Upper lobe of left lung (tissue), 4 donors: ENCODE results near the gene LIPC.

Source experiments
- EP300 ChIP-seq, 4 donors: sonication (generic); formaldehyde crosslinking; IDR thresholded peaks; one replicate each; pipeline ENCODE4 v1.5.1; 2017; ENCODE audit warnings: antibody characterized with exemption in 4 of 4, control low read depth in 2 of 4
- POLR2A ChIP-seq, 4 donors: fragments of 450-650 bp; IDR thresholded peaks; one replicate each; pipeline ENCODE4 v1.5.1; 2016 to 2017; ENCODE audit warnings: antibody characterized with exemption in 4 of 4, mild to moderate bottlenecking in 2 of 4
- POLR2AphosphoS5 ChIP-seq, 2 donors: sonication (generic); formaldehyde crosslinking; IDR thresholded peaks; one replicate each; pipeline ENCODE4 v1.5.1; 2017; ENCODE audit warnings: antibody characterized with exemption in 2 of 2
- TF ChIP-seq, protein P1 (sequence below), 6 experiments: fragments of 450-650 bp in 4 of 6; fragments of 200-600 bp in 2 of 6; sonication (generic) in 2 of 6; IDR thresholded peaks; one replicate each; pipeline ENCODE4 v1.5.1; 2016 to 2019; ENCODE audit warnings: antibody characterized with exemption in 6 of 6

- TF ChIP-seq, protein P1, sequence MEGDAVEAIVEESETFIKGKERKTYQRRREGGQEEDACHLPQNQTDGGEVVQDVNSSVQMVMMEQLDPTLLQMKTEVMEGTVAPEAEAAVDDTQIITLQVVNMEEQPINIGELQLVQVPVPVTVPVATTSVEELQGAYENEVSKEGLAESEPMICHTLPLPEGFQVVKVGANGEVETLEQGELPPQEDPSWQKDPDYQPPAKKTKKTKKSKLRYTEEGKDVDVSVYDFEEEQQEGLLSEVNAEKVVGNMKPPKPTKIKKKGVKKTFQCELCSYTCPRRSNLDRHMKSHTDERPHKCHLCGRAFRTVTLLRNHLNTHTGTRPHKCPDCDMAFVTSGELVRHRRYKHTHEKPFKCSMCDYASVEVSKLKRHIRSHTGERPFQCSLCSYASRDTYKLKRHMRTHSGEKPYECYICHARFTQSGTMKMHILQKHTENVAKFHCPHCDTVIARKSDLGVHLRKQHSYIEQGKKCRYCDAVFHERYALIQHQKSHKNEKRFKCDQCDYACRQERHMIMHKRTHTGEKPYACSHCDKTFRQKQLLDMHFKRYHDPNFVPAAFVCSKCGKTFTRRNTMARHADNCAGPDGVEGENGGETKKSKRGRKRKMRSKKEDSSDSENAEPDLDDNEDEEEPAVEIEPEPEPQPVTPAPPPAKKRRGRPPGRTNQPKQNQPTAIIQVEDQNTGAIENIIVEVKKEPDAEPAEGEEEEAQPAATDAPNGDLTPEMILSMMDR (IDR thresholded peaks at IDR 0.05): no peak
- TF ChIP-seq POLR2A (IDR thresholded peaks at IDR 0.05) (no peak), POLR2AphosphoS5 (IDR thresholded peaks at IDR 0.05) (no peak), EP300 (IDR thresholded peaks at IDR 0.05) (no peak)
Observed at GRCh38 chr15:58509556-58509955, 77.8 kb downstream of the LIPC start.
